Neutrophil (primary cell): ENCODE data around the gene TAF12.

Experiments used
- H3K27ac ChIP-seq: fragments of 200-600 bp; sonication (generic); 2 replicates; pipeline ENCODE4 v1.5.1; 2016; ENCODE audit warnings: mild to moderate bottlenecking, moderate library complexity
- H3K27me3 ChIP-seq: fragments of 200-600 bp; sonication (generic); 2 replicates; pipeline ENCODE4 v1.6.0; 2016; ENCODE audit warnings: mild to moderate bottlenecking
- H3K36me3 ChIP-seq: fragments of 200-600 bp; sonication (generic); 2 replicates; pipeline ENCODE4 v1.5.1; 2017
- H3K4me1 ChIP-seq, 2 experiments: fragments of 200-600 bp in 1 of 2; sonication (generic) in 1 of 2; 1 replicate in 1 of 2; 2 replicates in 1 of 2; pipeline versions ENCODE4 v1.5.1 to v1.6.1; 2013 to 2016; ENCODE audit warnings: low read depth in 1 of 2, low read length in 1 of 2, mild to moderate bottlenecking in 1 of 2, moderate library complexity in 1 of 2; ENCODE audit not compliant: control insufficient read depth in 1 of 2, insufficient read depth in 1 of 2
- H3K4me3 ChIP-seq, 2 experiments: fragments of 200-600 bp in 1 of 2; sonication (generic) in 1 of 2; 1 replicate in 1 of 2; 2 replicates in 1 of 2; pipeline ENCODE4 v1.5.1; 2013 to 2016; ENCODE audit warnings: low read depth in 1 of 2, low read length in 1 of 2, mild to moderate bottlenecking in 1 of 2, moderate library complexity in 1 of 2
- H3K9me3 ChIP-seq: fragments of 200-600 bp; sonication (generic); 2 replicates; pipeline ENCODE4 v1.5.1; 2016
- TF ChIP-seq, protein P1 (sequence below): fragments of 200-600 bp; sonication (generic); IDR thresholded peaks from 2 replicates; pipeline ENCODE4 v1.5.1; 2016; ENCODE audit warnings: antibody characterized with exemption

The TAF12 gene

DNA sequence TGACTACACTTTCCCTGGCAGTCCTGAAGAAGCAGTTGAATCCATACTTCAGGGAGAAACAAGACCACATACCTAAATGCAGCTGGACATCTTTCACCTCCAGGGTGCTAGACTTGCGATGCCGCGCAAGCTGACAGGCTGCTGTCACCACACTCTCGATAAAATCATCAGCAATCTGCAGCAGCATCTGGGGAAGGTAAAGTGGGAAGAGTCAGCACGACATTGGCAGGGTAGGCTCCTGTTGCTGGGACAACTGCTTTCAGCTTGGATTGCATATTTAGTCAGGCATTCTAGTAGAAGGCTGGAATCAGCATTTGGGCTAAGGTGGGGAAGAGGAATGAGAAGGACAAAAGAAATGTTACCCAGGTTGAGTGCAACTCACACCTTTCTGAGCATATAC is 29.7 kb downstream of the TAF12 start:
- TF ChIP-seq, protein P1, sequence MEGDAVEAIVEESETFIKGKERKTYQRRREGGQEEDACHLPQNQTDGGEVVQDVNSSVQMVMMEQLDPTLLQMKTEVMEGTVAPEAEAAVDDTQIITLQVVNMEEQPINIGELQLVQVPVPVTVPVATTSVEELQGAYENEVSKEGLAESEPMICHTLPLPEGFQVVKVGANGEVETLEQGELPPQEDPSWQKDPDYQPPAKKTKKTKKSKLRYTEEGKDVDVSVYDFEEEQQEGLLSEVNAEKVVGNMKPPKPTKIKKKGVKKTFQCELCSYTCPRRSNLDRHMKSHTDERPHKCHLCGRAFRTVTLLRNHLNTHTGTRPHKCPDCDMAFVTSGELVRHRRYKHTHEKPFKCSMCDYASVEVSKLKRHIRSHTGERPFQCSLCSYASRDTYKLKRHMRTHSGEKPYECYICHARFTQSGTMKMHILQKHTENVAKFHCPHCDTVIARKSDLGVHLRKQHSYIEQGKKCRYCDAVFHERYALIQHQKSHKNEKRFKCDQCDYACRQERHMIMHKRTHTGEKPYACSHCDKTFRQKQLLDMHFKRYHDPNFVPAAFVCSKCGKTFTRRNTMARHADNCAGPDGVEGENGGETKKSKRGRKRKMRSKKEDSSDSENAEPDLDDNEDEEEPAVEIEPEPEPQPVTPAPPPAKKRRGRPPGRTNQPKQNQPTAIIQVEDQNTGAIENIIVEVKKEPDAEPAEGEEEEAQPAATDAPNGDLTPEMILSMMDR, result no peak
- Histone ChIP-seq H3K36me3 (peaks cover 98% of the 10 kb centered on the region), H3K9me3 (no peaks in the 10 kb centered on the region), H3K4me3 (no peak overlapping the region), H3K27ac (no peak overlapping the region), H3K27me3 (no peaks in the 10 kb centered on the region), H3K4me1 (no peaks in the 10 kb centered on the region)

DNA sequence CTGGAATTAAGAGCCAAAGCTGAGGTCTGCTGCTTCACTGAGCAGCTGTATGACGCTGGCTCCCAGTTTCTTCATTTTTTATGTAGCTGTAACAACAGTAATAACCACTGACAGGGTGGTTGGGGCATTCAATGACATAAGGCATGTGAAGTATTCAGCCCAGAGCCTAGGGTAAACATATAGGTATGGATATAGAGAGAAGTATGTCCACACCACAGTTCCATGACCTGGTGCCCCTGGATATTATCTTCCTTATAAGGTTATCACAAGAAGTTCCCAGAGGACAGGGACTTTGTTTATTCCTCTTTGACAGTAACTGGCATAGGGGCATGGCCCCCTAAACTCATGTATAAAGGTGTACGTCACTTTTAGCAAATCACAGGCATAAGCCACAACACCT is 36.1 kb downstream of the TAF12 start:
- no peaks in the 10 kb centered on the region for H3K4me1 ChIP-seq
- no peak overlapping the region for H3K27ac ChIP-seq
- no peak overlapping the region for H3K4me3 ChIP-seq
- peaks cover 96% of the 10 kb centered on the region for H3K36me3 ChIP-seq
- no peaks in the 10 kb centered on the region for H3K27me3 ChIP-seq
- H3K9me3 ChIP-seq, result no peaks in the 10 kb centered on the region
- TF ChIP-seq, protein P1, result no peak

DNA sequence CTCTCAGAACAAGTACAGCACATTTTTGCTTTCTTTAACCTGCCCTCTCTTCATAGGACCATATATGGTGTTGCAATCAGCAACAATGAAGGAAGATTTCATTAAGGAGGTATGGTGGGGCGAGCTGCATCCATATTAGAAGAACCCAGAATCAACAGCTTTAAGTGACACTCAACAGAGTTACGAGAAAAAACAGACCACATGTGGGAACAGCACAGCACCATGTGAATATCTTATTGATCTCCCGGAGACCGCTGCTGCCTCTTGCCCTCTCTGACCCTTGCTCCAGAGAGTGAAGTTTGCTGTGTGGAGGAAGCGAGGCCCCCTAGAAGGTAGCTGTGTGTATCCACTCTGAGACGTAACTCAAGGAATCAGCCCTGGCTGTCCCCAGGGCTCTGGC is 37.9 kb downstream of the TAF12 start:
- Histone ChIP-seq H3K27me3 (no peaks in the 10 kb centered on the region), H3K27ac (no peak overlapping the region), H3K9me3 (no peaks in the 10 kb centered on the region), H3K4me3 (no peak overlapping the region), H3K4me1 (no peaks in the 10 kb centered on the region), H3K36me3 (peaks cover 95% of the 10 kb centered on the region)
- TF ChIP-seq, protein P1, result no peak

DNA sequence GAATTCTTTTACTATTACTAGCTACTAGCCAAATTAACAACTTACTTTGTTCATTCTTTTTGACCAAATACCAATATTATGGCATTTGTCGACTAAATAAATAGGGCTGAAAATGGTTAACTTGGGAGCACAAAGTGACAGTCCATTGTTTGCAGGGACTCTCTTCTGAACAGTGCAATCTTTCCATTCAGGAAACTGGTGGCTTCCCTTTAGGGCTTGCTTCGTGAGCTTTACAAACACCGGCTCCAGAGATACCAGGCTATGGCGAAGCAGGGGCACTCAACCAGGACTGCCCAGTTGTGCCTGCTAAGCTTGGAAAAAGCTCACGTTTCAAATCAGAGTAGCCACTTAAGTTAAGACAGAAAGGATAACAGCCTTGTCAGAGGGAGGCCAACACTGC is 38.5 kb downstream of the TAF12 start:
- Histone ChIP-seq H3K36me3 (peaks cover 95% of the 10 kb centered on the region), H3K4me1 (no peaks in the 10 kb centered on the region), H3K4me3 (no peak overlapping the region), H3K27ac (no peak overlapping the region), H3K27me3 (no peaks in the 10 kb centered on the region), H3K9me3 (no peaks in the 10 kb centered on the region)
- TF ChIP-seq, protein P1, result no peak

DNA sequence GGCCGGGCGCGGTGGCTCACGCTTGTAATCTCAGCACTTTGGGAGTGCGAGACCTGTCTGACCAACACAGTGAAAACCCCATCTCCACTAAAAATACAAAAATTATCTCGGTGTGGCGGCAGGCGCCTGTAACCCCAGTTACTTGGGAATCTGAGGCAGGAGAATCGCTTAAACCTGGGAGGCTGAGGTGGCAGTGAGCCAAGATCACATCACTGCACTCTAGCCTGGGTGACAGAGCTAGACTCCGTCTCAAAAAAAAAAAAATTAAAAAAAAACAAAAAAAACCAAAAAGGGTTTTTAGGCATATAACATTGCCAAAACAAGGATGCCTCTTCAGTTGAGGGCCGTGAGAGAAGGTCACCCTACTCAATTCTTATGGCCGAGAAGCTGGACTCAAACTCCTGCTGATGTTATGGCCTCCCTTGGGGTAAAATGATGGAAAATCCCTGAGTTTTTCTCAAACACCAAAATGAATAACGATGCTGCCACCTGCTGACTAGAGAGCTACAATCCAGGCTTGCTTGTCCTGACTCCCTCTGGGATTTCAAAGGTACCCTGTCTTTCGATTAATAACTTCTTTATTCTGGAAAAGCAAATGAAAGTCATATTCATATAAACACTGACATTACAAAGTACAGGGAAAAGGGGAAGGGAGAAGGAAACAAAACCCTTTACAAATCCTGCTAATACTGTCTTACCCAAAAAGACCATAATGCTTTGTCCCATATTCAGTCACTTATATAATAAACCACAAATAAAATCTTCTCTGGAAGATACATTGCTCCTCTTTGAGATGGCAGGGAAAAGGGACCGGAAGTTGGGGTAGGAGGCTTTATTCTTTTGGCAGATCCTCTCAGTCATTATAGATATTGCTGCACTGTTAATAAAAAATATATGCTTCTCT is 40.1 kb downstream of the TAF12 start:
- Histone ChIP-seq H3K4me1 (no peaks in the 10 kb centered on the region), H3K27me3 (no peaks in the 10 kb centered on the region), H3K4me3 (no peak overlapping the region), H3K9me3 (no peaks in the 10 kb centered on the region), H3K27ac (no peak overlapping the region), H3K36me3 (peaks cover 93% of the 10 kb centered on the region)
- TF ChIP-seq, protein P1, result no peak
